ENCODE results near the gene ENTPD2.

The ENTPD2 gene

DNA sequence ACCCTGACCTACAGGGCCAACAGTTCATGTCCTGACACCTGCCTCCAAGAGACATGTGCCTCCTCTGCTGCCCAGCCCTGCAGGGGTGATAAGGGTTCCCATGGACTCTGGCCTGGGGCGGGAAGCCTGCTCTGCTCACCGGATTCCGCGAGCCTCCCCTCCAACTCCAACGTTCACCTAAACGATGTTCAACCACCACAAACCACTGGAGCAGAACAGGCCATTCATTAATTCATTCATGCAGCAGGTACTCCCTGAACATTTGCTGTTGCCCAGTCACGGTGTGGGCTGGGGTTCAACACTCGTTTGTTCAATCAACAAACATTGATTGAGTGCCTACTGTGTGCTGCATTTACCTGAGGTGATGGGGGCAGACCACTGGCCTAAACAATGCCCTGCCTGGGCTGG is 20.1 kb upstream of the ENTPD2 start:
- H3K4me3 ChIP-seq = no peak overlapping the region
- no peak for DNase-seq (ENCODE audit: low spot score)
- TF ChIP-seq, protein P1, sequence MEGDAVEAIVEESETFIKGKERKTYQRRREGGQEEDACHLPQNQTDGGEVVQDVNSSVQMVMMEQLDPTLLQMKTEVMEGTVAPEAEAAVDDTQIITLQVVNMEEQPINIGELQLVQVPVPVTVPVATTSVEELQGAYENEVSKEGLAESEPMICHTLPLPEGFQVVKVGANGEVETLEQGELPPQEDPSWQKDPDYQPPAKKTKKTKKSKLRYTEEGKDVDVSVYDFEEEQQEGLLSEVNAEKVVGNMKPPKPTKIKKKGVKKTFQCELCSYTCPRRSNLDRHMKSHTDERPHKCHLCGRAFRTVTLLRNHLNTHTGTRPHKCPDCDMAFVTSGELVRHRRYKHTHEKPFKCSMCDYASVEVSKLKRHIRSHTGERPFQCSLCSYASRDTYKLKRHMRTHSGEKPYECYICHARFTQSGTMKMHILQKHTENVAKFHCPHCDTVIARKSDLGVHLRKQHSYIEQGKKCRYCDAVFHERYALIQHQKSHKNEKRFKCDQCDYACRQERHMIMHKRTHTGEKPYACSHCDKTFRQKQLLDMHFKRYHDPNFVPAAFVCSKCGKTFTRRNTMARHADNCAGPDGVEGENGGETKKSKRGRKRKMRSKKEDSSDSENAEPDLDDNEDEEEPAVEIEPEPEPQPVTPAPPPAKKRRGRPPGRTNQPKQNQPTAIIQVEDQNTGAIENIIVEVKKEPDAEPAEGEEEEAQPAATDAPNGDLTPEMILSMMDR (IDR thresholded peaks at IDR 0.05) = no peak

DNA sequence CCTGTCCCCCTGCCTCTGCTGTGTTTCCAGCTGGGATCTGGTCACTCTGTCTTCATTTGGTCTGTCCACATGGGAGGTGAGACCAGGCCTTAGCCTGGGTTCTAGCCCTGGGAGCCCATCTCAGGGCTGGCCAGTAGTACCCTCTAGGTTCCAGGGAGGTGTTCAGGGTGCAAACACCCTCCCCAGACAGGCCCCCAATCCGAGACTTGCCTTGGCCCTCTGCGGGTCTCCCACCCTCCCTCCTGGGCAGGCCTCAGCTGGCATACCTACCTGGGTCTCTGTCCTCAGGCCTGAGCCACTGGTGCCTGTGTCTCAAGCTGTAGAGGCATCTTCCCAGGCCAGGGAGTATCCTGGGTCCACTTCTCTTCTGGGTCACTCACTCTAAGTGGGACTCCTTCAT is 17.4 kb upstream of the ENTPD2 start:
- TF ChIP-seq, protein P1 (IDR thresholded peaks at IDR 0.05) = no peak
- DNase-seq (ENCODE audit: low spot score) = no peak
- H3K27ac ChIP-seq = peak overlapping the region in 1 of 2 donors; percentile 75
- H3K4me3 ChIP-seq = peak overlapping the region; percentile 70

More for the DNA sequence above, 20.1 kb upstream of the ENTPD2 start:
- H3K27ac ChIP-seq = no peak overlapping the region

DNA sequence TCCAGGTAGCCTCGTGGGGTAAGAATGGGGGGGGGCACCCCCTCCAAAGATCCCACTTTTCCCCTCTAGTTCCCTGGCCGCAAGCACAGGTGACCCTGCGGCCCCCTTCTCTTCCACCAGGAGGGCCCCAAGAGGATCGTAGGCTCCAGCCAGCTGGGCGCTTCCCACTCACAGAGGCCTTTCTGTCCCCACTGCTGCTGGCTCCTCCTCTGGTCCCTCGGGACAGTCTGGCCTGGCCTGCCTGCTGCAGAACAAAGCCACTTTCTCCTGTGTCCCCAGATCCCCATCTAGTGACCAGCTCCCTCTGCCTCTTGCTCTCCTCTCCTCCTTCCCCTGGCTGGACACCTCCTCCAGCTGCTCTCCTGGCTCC is 17.0 kb upstream of the ENTPD2 start:
- DNase-seq (ENCODE audit: low spot score) = no peak
- peak overlapping the region in 1 of 2 donors; percentile 75 for H3K27ac ChIP-seq
- TF ChIP-seq, protein P1 (IDR thresholded peaks at IDR 0.05) = no peak
- H3K4me3 ChIP-seq = peak overlapping the region; percentile 70

DNA sequence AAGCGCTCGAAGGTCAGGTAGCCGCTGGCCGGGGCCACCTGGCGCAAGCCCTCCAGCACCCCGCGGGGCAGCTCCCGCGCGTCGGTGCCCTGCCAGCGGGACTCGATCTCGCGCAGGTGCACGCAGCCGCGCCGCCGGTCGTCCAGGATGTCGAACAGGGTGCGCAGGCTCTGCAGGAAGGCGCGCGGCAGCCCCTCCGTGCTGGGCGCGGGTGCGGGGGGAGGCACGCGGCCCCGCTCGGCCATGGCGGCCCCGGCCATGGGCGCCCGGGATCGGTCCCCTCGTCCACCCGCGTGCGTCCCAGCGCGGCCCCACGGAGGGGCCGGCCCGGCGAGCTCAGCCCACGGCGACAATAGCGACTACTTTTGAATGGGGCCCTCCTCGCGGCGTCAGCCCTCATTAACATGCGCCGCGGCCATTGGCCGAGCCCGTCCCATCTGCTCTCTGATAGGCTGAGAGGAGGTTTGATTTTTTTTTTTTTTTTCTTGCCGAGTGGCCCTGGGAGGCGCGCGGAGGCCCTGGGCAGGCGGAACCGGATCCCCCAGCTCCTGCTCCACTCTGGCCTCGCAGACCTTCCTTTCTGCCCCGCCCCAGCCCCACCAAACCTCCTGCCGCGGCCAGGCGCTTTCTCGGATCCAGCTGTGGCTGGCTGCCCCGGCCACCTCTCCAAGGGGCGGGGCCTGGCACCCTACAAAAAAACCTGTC is 16.5 kb upstream of the ENTPD2 start, which contains the start of gene SAPCD2:
TSS of gene SAPCD2 (minus strand) at position 357 of the 705 bp plus-strand sequence. CDS start at position 260, 97 bp downstream.
- Histone ChIP-seq H3K27ac (peak within 1 kb of the TSS in 1 of 2 donors; percentile 75), H3K4me3 (peak within 1 kb of the TSS; percentile 70)
- TF ChIP-seq, protein P1 (IDR thresholded peaks at IDR 0.05) = no peak
- DNase-seq (ENCODE audit: low spot score) = no peak

DNA sequence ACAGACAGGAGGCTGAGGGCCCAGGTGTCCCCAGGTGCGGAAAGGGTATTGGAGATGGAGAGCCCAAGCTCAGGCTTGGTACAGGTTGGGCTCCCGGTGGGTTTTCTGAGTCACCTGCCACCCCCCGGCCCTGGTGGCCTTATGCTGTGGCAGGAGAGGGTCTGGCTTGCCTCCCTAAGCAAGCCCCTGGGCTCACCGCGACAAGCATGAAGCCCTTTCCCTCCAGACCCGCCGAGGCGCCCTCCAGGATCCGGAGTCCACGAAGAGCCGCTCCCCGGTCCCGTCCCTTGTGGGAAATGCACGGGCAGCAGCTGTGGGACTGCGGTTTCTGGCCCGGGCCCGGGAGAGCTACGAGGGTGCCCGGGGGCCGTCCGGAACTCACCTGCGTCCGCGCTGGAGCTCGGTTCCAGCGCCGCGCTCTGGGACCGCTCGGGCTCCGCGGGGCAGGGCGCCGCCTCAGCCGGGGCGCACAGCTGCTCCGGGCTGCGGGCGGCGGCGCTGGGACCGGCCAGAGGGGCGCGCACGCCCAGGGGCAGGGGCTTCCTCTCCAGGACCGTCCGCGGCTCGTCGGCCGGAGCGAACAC is 15.7 kb upstream of the ENTPD2 start:
- no peak overlapping the region for H3K27ac ChIP-seq
- no peak for DNase-seq (ENCODE audit: low spot score)
- H3K4me3 ChIP-seq = peak overlapping the region; percentile 70
- TF ChIP-seq, protein P1 (IDR thresholded peaks at IDR 0.05) = no peak

DNA sequence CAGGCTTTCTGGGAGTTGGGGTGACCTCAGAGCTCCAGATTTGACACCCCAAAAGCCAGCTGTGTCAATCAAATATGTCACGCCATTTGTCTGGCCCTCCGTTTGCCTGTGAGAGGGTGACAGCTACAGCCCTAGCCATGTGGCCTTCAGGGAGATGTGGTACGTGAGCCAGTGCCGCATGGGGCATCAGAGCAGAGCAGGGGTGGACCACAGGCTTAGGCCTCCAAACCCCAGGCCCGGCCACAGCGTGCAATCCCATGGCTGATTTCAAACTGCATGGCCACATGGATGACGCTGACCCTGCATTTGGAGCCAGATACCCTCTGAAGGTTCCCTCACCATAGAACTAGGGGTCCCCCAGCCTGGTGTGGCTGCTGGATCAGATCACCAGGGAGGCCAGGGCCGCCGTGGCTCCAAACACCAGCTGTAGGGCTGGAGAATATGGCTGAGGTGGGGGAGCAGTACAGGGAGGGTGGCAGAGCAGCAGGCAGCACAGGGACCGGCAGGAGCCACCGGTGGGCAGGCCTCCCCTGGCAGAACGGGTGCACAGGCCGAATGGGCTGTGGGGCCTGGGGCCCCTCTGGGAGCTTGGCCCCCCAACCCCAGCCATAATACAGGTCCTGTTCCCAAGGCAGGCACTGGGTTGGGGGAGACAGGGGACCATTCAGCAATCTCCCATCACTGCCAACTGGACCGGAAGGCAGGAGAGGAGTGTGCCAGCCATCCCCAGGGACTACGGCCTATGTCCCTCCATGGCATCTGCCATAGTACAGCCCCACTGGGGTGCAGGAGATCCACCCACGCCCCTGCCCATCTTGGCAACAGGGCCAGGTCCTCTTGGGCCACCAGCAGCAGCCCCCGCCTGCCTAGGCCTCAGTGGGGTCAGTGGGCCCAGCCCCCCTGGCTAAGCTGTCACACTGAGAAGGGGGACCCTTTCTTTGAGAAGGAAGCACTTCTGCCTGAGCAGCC is 15.0 kb upstream of the ENTPD2 start:
- H3K4me3 ChIP-seq = no peak overlapping the region
- no peak for DNase-seq (ENCODE audit: low spot score)
- TF ChIP-seq, protein P1 (IDR thresholded peaks at IDR 0.05) = no peak
- H3K27ac ChIP-seq = no peak overlapping the region
